Panc1 (cell line): ENCODE measurements around the gene GRID1. TPM values are rescaled to one million over a fixed set of nuclear protein-coding genes. Genes with fewer than 3 reads are reported as not detected.

ENCODE experiments used
- ATAC-seq: fragments of 200-7000 bp; cut with Tn5 transposase; 2 replicates; pipeline ENCODE4 v1.9.1; 2020; ENCODE audit warnings: mild to moderate bottlenecking, moderate library complexity
- BruUV-seq: library from RNA; stranded (reverse); fragments of 400-500 nt; replicated peaks from 2 replicates; lab custom pipeline; 2021; lab: Mats Ljungman, UMichigan
- CTCF ChIA-PET: fragments of 300-600 bp; sonication (Branson Sonifier 250); formaldehyde crosslinking; loops from one replicate; lab custom pipeline; 2022; ENCODE audit warnings: antibody characterized with exemption; lab: Charles Lee
- POLR2A ChIA-PET: fragments of 300-600 bp; sonication (Branson Sonifier 250); formaldehyde crosslinking; loops from one replicate; lab custom pipeline; 2022; ENCODE audit warnings: antibody characterized with exemption; lab: Charles Lee
- DNase-seq: peaks from one replicate; pipeline ENCODE4 v3.0.0-alpha.2; 2010; ENCODE audit warnings: low read depth, low spot score
- H3K27ac ChIP-seq: 2 replicates; pipeline ENCODE4 v1.5.1; 2011; ENCODE audit warnings: mild to moderate bottlenecking, low read length, inconsistent platforms
- H3K27me3 ChIP-seq: fragments of 200-500 bp; sonication (Bioruptor generic); 2 replicates; pipeline ENCODE4 v1.6.0; 2014; ENCODE audit warnings: low read length, inconsistent platforms; ENCODE audit not compliant: control insufficient read depth, insufficient read depth
- H3K36me3 ChIP-seq: fragments of 200-500 bp; sonication (Bioruptor generic); 2 replicates; pipeline ENCODE4 v1.5.1; 2014; ENCODE audit warnings: inconsistent platforms, mild to moderate bottlenecking, low read length, moderate library complexity; ENCODE audit not compliant: control insufficient read depth, insufficient read depth
- H3K4me1 ChIP-seq: 2 replicates; pipeline ENCODE4 v1.5.1; 2011; ENCODE audit warnings: inconsistent platforms, mild to moderate bottlenecking, low read length, moderate library complexity; ENCODE audit not compliant: control insufficient read depth, insufficient read depth
- H3K4me3 ChIP-seq, 2 experiments: 2 replicates each; pipeline ENCODE4 v1.5.1; 2011 to 2012; ENCODE audit warnings: low read depth in 2 of 2, low read length in 2 of 2, mild to moderate bottlenecking in 2 of 2, inconsistent platforms in 1 of 2, moderate library complexity in 1 of 2
- H3K9me3 ChIP-seq: fragments of 200-500 bp; sonication (Bioruptor generic); 2 replicates; pipeline ENCODE4 v1.5.1; 2014; ENCODE audit warnings: low read depth, mild to moderate bottlenecking, inconsistent platforms, low read length, moderate library complexity; ENCODE audit not compliant: control insufficient read depth, insufficient read depth
- CTCF ChIP-seq: fragments of 450-650 bp; IDR thresholded peaks from 2 replicates; pipeline ENCODE4 v1.5.1; 2017; ENCODE audit warnings: mild to moderate bottlenecking
- POLR2AphosphoS5 ChIP-seq: IDR thresholded peaks from 2 replicates; pipeline ENCODE4 v1.6.1; 2012; ENCODE audit warnings: mild to moderate bottlenecking, low read depth, low read length, moderate library complexity
- REST ChIP-seq, 2 experiments: IDR thresholded peaks; 2 replicates each; pipeline ENCODE4 v1.6.1; 2011 to 2012; ENCODE audit warnings: low read depth in 2 of 2, control low read depth in 1 of 2, low read length in 1 of 2, mild to moderate bottlenecking in 1 of 2, moderate library complexity in 1 of 2; ENCODE audit not compliant: insufficient read depth in 1 of 2
- SIN3A ChIP-seq: IDR thresholded peaks from 2 replicates; pipeline ENCODE4 v1.6.1; 2012; ENCODE audit warnings: low read depth, mild to moderate bottlenecking, low read length, moderate library complexity, borderline replicate concordance; ENCODE audit not compliant: insufficient read depth
- TCF7L2 ChIP-seq: IDR thresholded peaks from 2 replicates; pipeline ENCODE4 v1.6.1; 2011; ENCODE audit warnings: mild to moderate bottlenecking, low read depth, low read length, inconsistent platforms
- in situ Hi-C: cut with HindIII; loops from 2 replicates; pipeline ENCODE4 v1.10.0; 2016; ENCODE audit warnings: low sequenced_read_pairs, low pct_unique_long_range_greater_than_20kb
- intact Hi-C: fragments of 100-400 bp; cut with micrococcal nuclease; formaldehyde crosslinking; loops from one replicate; pipeline ENCODE4 v1.10.0; 2022; ENCODE audit not compliant: unreplicated experiment
- total RNA-seq: library from RNA; stranded (reverse); gene quantifications from one replicate; pipeline ENCODE4 v1.2.1, GENCODE V29; 2021; ENCODE audit not compliant: unreplicated experiment

Gene GRID1
- total RNA-seq, 1 experiment from 2014 or later, result 2.3 TPM

GRCh38 chr10:86212391-86212700 lies 154.2 kb downstream of the GRID1 start:
- TF ChIP-seq REST (IDR thresholded peaks at IDR 0.05; ENCODE audit: insufficient read depth in 1 of 2, low read depth in 2 of 2, low read length in 1 of 2) (no peak), POLR2AphosphoS5 (no peak), SIN3A (no peak), TCF7L2 (no peak), CTCF (no peak)
- H3K36me3 ChIP-seq, result no peaks in the 10 kb centered on the region
- H3K4me1 ChIP-seq, result no peaks in the 10 kb centered on the region
- no peaks in the 10 kb centered on the region for H3K9me3 ChIP-seq
- in situ Hi-C loops, result no loop called here
- H3K27ac ChIP-seq, result no peak overlapping the region
- peaks cover 4% of the 10 kb centered on the region; the same call in 1 of the 2 replicates for H3K27me3 ChIP-seq
- POLR2A ChIA-PET, result interaction anchor here (0.6 kb wide), 1 partner anchor 1634 kb away, joined by 3 read pairs; no protein-coding TSS in a partner anchor
- no peak for DNase-seq
- no peak overlapping the region for H3K4me3 ChIP-seq
- no TSS peak for BruUV-seq
- no peak for ATAC-seq
- intact Hi-C loops, result no loop called here
- CTCF ChIA-PET, result no interaction called here

- H3K9me3 ChIP-seq, result no peaks in the 10 kb centered on the region
- H3K4me3 ChIP-seq, result no peak overlapping the region
- H3K4me1 ChIP-seq, result no peaks in the 10 kb centered on the region
- no peak for TF ChIP-seq REST (IDR thresholded peaks at IDR 0.05; ENCODE audit: insufficient read depth in 1 of 2, low read depth in 2 of 2, low read length in 1 of 2)
- 0 out of 2 replicates have a peak, but pooled peaks have one; percentile 39 for ATAC-seq
- no TSS peak for BruUV-seq
- POLR2A ChIA-PET, result interaction anchor here (0.6 kb wide), 1 partner anchor 1634 kb away, joined by 3 read pairs; no protein-coding TSS in a partner anchor
- peaks cover 4% of the 10 kb centered on the region; the same call in 1 of the 2 replicates for H3K27me3 ChIP-seq
- in situ Hi-C loops (no loop called here), intact Hi-C loops (no loop called here)
- no peaks in the 10 kb centered on the region for H3K36me3 ChIP-seq
- CTCF ChIA-PET, result no interaction called here
- no peak for DNase-seq
- no peak overlapping the region for H3K27ac ChIP-seq
Measured at GRCh38 chr10:86211691-86212390, 154.8 kb downstream of the GRID1 start.
